Amniotic stem cell (primary cell): ENCODE results near the gene PTP4A1.
"Not testable (repeated sequence)": the region's sequence is repeated elsewhere in the genome, so short reads cannot be mapped to it uniquely, and the experiment has no call there.

Experiments used
- DNase-seq: peaks from one replicate; lab custom pipeline; 2025; lab: John Stamatoyannopoulos, UW

Gene PTP4A1

DNA sequence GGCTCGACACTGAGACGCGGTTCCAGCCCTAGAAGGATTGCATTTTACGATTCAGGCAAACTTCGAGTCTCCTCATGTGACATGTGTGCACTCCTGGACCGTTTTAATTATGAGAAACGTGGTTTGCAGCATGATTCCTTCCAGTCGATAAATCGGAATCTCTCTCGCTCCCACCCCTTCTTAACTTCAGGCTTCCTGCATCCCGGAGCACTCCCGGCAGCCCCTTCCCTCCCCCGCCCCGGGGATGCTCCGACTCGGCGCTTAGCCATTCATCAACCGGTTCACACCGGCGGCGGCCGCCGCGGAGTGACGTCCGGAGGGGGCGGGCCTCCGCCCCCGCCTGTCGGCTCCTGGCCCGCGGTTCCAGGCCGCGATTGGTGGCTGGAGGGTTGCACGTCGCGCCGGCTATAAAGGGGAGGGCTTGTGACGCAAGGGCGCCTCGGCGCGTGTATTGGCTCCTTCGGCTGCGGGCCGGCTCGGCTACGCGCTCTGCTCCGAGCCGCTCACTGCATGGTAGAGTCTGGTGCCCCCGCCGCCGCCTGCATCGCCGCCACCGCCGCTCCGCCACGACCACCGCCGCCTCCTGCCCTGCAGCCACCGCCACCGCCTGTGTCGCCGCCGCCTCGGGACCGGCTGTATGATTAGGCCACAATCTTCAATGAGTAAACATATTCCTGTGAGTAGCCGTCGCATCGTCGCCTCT lies at the start of gene PTP4A1, which contains the start of gene LOC128125822:
TSS of gene PTP4A1 (plus strand) at position 437 of the 703 bp plus-strand sequence. CDS start 4,401 bp downstream, outside the sequence.
TSS of gene LOC128125822 (plus strand) at position 437 of the 703 bp plus-strand sequence.
- peak; percentile 89 for DNase-seq

DNA sequence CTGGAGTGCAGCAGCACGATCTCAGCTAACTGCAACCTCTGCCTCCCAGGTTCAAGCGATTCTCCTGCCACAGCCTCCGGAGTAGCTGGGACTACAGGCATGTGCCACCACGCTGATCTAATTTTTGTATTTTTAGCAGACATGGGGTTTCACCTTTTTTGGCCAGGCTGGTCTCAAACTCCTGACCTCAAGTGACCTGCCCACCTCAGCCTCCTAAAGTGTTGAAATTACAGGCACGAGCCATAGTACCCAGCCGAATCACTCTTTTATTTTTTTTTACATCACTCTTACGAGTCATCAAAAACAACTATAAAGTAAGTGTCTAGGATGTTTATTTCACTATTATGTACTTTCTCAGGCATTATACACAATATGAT lies 49.4 kb upstream of the PTP4A1 start:
- DNase-seq, result not testable (repeated sequence)

GRCh38 chr6:63523630-63524029 lies 48.6 kb upstream of the PTP4A1 start:
- no peak for DNase-seq

GRCh38 chr6:63525186-63525878 lies 46.9 kb upstream of the PTP4A1 start:
- no peak for DNase-seq

- DNase-seq, result no peak
Measured at GRCh38 chr6:63526931-63527330, 45.3 kb upstream of the PTP4A1 start.

DNA sequence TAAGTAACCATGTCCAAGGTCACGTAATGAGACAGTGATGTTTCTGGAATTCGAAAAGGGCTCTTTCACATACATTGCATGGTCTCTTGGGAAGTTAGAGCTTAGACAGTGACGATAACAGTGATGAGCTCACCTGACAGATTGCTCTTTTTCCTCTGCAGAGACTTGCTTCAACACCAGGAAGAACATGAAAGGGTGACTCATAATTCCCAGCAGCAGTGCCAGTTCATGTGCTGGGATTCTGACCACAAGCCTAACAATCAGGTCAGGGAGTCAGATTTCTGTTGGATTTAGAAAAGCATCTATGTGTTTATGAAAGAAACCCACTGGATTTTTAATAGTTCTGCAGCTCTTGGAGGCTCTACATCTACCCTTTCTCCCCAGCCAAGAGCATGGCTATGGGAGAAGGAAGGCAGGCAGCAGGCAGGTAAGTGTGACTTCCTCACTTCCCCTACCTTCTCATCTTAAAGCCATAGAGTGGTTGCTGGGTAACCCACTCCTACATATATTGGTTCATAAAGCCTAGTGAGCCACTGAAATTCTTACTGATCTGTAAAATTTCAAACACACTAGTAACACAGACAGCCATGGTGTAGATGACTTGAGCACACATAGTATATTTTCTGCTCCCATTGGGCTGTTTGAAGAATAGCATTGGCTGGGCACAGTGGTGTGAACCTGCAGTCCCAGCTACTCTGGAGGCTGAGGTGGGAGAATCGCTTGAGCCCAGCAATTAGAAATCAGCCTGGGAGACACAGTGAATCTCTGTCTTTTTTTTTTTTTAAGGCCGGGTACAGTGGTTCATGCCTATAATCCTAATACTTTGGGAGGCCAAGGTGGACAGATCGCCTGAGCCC lies 44.4 kb upstream of the PTP4A1 start:
- no peak for DNase-seq

- no peak for DNase-seq
Measured at GRCh38 chr6:63529498-63529897, 42.8 kb upstream of the PTP4A1 start.

- no peak for DNase-seq
Measured at GRCh38 chr6:63530182-63530581, 42.1 kb upstream of the PTP4A1 start.

DNA sequence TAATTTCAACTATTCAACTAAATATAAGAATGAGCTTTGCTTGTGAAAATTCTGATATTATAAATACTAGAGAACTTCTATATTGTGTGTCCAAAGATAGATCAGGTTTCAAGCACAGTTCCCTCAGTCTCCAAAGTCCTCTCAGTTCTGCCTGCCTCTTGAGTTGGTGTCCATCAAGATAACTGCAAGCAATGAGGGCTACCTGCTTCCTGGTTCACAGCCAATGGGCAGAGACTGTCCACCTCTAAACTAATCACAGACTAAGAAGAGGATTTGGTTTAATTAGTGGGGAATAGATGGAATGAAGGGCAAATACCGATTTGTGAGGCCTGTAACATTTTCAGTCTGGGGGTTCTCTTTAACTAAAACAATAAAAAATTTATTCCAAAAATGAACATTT lies 41.3 kb upstream of the PTP4A1 start:
- DNase-seq, result no peak

GRCh38 chr6:63533026-63533425 lies 39.3 kb upstream of the PTP4A1 start:
- no peak for DNase-seq

DNA sequence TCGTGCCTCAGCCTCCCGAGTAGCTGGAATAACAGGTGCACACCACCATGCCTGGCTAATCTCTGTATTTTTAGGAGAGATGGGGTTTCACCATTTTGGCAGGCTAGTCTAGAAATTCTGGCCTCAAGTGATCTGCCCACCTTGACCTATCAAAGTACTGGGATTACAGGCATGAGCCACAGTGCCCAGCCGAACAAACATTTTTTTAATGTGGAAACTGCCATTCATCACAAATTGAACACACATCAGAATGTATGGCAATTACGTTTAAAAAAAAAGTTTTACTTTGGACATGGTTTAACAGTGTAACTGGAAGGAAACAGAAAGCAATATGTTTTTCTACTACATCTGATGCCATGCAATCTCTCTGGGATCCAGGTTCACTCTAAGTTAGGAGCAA lies 38.3 kb upstream of the PTP4A1 start:
- DNase-seq, result no peak

DNA sequence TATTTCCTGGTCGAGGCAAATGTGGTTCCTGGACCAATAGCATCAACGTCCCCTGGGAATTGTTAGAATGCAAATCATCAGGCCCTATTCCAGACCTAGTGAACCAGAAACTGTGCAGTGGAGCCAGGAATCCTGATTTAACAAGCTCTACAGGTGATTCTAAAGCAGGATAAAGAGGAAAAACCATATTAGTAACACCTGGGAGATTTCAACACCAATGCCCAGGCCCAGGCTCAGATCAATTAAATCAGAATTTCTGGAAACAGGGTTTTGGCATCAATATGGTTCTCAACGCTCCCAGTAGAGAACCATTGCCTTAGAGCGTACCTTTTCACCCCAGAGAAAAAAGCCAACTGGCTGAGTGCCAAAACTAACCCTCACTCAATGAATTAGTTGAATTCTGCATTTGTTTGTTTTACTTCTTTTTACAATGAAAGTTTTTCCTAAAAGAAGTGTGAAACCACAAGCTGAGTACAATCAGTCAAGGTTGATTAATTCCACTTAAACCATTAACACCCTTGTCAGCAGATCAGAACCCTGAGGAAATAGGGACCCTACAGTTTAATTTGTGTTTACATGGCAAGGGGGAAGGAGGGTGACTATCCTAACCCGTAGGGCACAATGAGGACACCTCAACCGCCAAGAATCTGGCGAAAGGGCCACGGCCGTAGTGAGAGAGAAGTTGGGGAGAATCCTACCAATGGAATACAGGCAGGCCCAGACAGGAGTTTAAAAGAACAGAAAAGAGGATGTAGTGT lies 34.9 kb upstream of the PTP4A1 start:
- DNase-seq, result no peak

DNA sequence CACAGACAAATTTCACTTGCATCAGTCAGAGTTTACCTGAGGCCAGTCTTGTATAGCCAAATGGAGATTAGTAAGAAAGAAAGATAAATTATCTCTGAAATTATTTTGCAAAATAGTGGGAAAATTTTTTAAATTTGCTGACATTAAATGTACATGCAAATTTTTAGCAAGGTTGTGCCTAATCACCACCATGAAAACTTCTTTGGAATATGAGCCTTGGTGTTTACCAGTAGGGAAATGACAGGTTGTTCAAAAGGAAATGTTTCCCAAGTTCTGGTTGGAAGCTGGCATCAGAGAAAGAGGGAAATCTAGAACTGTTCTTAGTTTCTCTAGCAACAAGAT lies 34.4 kb upstream of the PTP4A1 start:
- no peak for DNase-seq

GRCh38 chr6:63538550-63538949 lies 33.7 kb upstream of the PTP4A1 start:
- no peak for DNase-seq

DNA sequence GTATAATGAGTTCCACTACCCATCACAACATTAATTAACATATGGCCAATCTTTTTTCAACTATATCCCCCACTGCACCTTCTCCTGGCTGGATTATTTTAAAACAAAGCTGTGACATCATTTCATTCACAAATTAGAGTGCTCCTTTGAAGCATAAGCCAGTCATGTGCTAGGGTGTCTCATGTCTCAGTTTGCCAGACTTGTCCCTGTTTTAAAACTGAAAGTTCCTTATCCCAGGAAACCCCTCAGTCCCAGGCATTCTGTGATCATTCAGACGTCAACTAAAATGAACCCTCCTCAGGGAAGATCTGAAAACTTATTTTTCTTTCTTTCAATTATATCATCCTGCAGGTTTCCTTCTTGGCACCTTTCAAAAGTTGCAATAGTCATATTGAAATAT lies 29.3 kb upstream of the PTP4A1 start:
- DNase-seq, result no peak

GRCh38 chr6:63543982-63544381 lies 28.3 kb upstream of the PTP4A1 start:
- DNase-seq, result no peak

DNA sequence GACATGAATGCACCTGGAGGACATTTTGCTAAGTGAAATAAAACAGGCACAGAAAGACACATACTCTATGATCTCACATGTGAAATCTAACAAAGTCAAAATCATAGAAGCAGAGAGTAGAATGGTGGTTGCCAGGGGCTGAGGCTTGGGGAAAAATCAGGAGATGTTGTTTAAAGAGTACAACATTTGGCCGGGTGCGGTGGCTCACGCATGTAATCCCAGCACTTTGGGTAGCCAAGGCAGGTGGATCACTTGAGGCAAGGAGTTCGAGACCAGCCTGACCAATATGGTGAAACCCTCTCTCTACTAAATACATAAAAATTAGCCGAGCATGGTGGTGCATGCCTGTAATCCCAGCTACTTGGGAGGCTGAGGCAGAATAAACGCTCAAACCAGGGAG lies 26.0 kb upstream of the PTP4A1 start:
- DNase-seq, result no peak

DNA sequence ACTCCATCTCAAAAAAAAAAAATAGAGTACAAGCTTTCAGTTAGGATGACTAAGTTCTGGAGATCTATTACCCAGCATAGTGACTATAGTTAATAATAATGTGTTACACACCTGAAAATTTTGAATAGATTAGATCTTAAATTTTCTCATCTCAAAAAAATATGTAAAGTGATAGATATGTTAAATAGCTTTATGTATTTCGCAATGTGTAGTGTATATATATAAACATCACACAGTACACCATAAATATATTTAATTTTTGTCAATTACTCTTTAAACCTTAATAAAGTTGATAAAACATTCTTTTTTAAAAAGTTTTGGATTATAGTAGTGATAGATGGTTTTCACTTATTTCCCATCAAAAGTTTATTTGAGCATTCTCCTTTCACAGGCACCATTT lies 25.6 kb upstream of the PTP4A1 start:
- no peak for DNase-seq

DNA sequence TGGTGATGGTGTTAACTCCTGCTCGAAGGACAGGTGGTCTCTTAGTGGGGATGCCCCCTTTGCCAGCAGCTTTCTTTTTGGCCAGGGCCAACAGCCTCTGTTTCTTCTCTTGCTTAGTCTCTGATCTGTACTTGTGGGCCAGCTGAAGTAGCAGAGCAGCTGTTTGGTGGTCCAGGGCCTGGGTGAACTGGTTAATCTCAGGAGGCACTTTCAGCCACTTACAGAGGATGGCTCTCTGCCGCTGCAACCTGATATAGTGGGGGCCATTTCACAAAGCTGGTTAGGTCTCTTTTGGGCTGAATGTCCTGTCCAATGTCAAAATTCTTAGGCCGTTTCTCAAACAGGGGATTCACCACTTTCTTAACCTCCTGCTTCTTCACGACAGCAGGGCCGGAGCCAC lies 23.2 kb upstream of the PTP4A1 start:
- DNase-seq, result no peak

DNA sequence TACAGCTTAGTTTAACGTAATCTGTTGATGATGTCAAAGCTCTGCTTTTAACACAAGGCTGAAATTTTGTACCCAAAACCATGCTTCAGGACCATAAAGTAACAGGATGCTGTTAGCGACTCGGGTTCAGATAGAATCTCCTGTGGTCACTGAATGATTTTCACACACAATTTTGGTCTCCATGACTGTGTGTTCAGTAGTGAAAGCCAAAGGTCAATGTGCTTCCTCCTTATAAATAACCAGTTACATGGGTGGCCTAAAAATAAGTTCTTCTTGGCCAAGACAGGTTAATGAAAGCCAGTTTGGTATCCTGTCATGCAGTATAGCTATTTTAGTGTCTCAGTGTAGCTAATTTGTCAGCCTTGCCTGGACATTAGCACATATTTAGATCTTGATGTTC lies 19.1 kb upstream of the PTP4A1 start:
- DNase-seq, result no peak

- no peak for DNase-seq
Measured at GRCh38 chr6:63553900-63554299, 18.4 kb upstream of the PTP4A1 start.

GRCh38 chr6:63554782-63555181 lies 17.5 kb upstream of the PTP4A1 start:
- no peak for DNase-seq
